HCT116 (cell line): ENCODE data around the gene SOCS1. TPM values are rescaled to one million over a fixed set of nuclear protein-coding genes. Genes with fewer than 3 reads are reported as not detected.

Experiments
- ATAC-seq: fragments of 200-7000 bp; cut with Tn5 transposase; 2 replicates; pipeline ENCODE4 v1.9.1; 2020; ENCODE audit warnings: mild to moderate bottlenecking, moderate library complexity
- BruUV-seq: library from RNA; stranded (reverse); fragments of 400-500 nt; replicated peaks from 2 replicates; lab custom pipeline; 2021; lab: Mats Ljungman, UMichigan
- CTCF ChIA-PET: fragments of 300-600 bp; sonication (Branson Sonifier 250); formaldehyde crosslinking; loops from one replicate; lab custom pipeline; 2021; ENCODE audit warnings: antibody characterized with exemption; lab: Charles Lee
- POLR2A ChIA-PET: fragments of 300-600, 350-600 bp; sonication (Branson Sonifier 250); formaldehyde crosslinking; loops from one replicate; lab custom pipeline; 2021; ENCODE audit warnings: antibody characterized with exemption; lab: Charles Lee
- RAD21 ChIA-PET, 2 experiments: fragments of 300-600 bp; sonication (Branson Sonifier 250); formaldehyde crosslinking; loops; one replicate each; lab custom pipeline; 2023; ENCODE audit warnings: low total read pairs in 2 of 2; ENCODE audit not compliant: uncharacterized antibody in 2 of 2, unreplicated experiment in 2 of 2, low non-redundant PET in 1 of 2; lab: Charles Lee
- DNase-seq: peaks from one replicate; pipeline ENCODE4 v3.0.0-alpha.2; 2010; ENCODE audit warnings: low read depth, low spot score
- H2AFZ ChIP-seq: fragments of 200-600 bp; shearing (Covaris generic), sonication (generic); 2 replicates; pipeline ENCODE4 v1.6.1; 2017; ENCODE audit warnings: low read depth, mixed run types, mixed read lengths, antibody characterized with exemption, low read length; ENCODE audit not compliant: poor library complexity, severe bottlenecking
- H3K27ac ChIP-seq: 2 replicates; pipeline ENCODE4 v1.5.1; 2012; ENCODE audit warnings: low read depth, low read length
- H3K27me3 ChIP-seq: fragments of 200-600 bp; sonication (generic); 2 replicates; pipeline ENCODE4 v1.6.1; 2016; ENCODE audit warnings: mixed run types, low read length, mixed read lengths; ENCODE audit not compliant: insufficient read depth
- H3K36me3 ChIP-seq, 2 experiments: fragments of 200-500 bp in 1 of 2; fragments of 200-600 bp in 1 of 2; sonication (Bioruptor generic) in 1 of 2; sonication (generic) in 1 of 2; 2 replicates each; pipeline versions ENCODE4 v1.5.1 to v1.6.1; 2014 to 2016; ENCODE audit warnings: low read length in 2 of 2, inconsistent platforms in 1 of 2, mixed read lengths in 1 of 2, mixed run types in 1 of 2; ENCODE audit not compliant: insufficient read depth in 2 of 2, control insufficient read depth in 1 of 2
- H3K4me1 ChIP-seq, 2 experiments: fragments of 200-600 bp in 1 of 2; sonication (generic) in 1 of 2; 2 replicates each; pipeline versions ENCODE4 v1.5.1 to v1.6.1; 2012 to 2017; ENCODE audit warnings: low read length in 2 of 2, inconsistent platforms in 1 of 2, mild to moderate bottlenecking in 1 of 2, mixed read lengths in 1 of 2, mixed run types in 1 of 2, moderate library complexity in 1 of 2; ENCODE audit not compliant: insufficient read depth in 2 of 2, control insufficient read depth in 1 of 2
- H3K4me2 ChIP-seq: fragments of 200-600 bp; sonication (generic); 2 replicates; pipeline ENCODE4 v1.6.1; 2017; ENCODE audit warnings: mixed run types, low read length, mixed read lengths
- H3K4me3 ChIP-seq, 2 experiments: fragments of 200-600 bp in 1 of 2; sonication (generic) in 1 of 2; replicated peaks in 1 of 2; 2 replicates each; pipeline ENCODE4 v1.5.1; 2011 to 2016; ENCODE audit warnings: low read length in 2 of 2, control low read depth in 1 of 2, low read depth in 1 of 2, mild to moderate bottlenecking in 1 of 2, mixed read lengths in 1 of 2, mixed run types in 1 of 2
- H3K79me2 ChIP-seq: fragments of 200-600 bp; sonication (generic); 2 replicates; pipeline ENCODE4 v1.6.1; 2017; ENCODE audit warnings: mild to moderate bottlenecking, mixed run types, low read length, moderate library complexity, mixed read lengths; ENCODE audit not compliant: insufficient read depth
- H3K9ac ChIP-seq: fragments of 200-600 bp; sonication (generic); 2 replicates; pipeline ENCODE4 v1.6.1; 2016; ENCODE audit warnings: low read length, mixed read lengths
- H3K9me2 ChIP-seq: fragments of 200-600 bp; sonication (generic), shearing (Covaris generic); 2 replicates; pipeline ENCODE4 v1.6.1; 2017; ENCODE audit warnings: mixed run types, mild to moderate bottlenecking, moderate library complexity; ENCODE audit not compliant: insufficient read depth
- H3K9me3 ChIP-seq, 2 experiments: fragments of 200-500 bp in 1 of 2; fragments of 200-600 bp in 1 of 2; sonication (Bioruptor generic) in 1 of 2; sonication (generic) in 1 of 2; 2 replicates each; pipeline ENCODE4 v1.6.1; 2014 to 2017; ENCODE audit warnings: low read length in 2 of 2, mixed read lengths in 2 of 2, inconsistent platforms in 1 of 2, low read depth in 1 of 2, mild to moderate bottlenecking in 1 of 2, mixed run types in 1 of 2, moderate library complexity in 1 of 2; ENCODE audit not compliant: control insufficient read depth in 1 of 2, insufficient read depth in 1 of 2
- H4K20me1 ChIP-seq: fragments of 200-600 bp; sonication (generic), shearing (Covaris generic); 2 replicates; pipeline ENCODE4 v1.6.1; 2017; ENCODE audit warnings: mixed run types, mild to moderate bottlenecking, moderate library complexity; ENCODE audit not compliant: insufficient read depth
- CBX3 ChIP-seq: IDR thresholded peaks from 2 replicates; pipeline ENCODE4 v1.6.1; 2012; ENCODE audit warnings: low read depth
- CEBPB ChIP-seq: IDR thresholded peaks from 2 replicates; pipeline ENCODE4 v1.6.1; 2012; ENCODE audit warnings: low read depth
- EGR1 ChIP-seq: IDR thresholded peaks from 2 replicates; pipeline ENCODE4 v1.6.1; 2012; ENCODE audit warnings: low read depth
- ELF1 ChIP-seq: IDR thresholded peaks from 2 replicates; pipeline ENCODE4 v1.6.1; 2012; ENCODE audit warnings: low read depth, borderline replicate concordance
- EZH2 ChIP-seq: fragments of 200-600 bp; sonication (generic); IDR thresholded peaks from 2 replicates; pipeline ENCODE4 v1.6.1; 2017; ENCODE audit warnings: antibody characterized with exemption, mixed run types
- EZH2phosphoT487 ChIP-seq: fragments of 200-600 bp; IDR thresholded peaks from 2 replicates; pipeline ENCODE4 v1.6.1; 2018; ENCODE audit warnings: antibody characterized with exemption, borderline replicate concordance
- FOSL1 ChIP-seq: IDR thresholded peaks from 2 replicates; pipeline ENCODE4 v1.6.1; 2012; ENCODE audit warnings: low read depth
- JUND ChIP-seq: IDR thresholded peaks from 2 replicates; pipeline ENCODE4 v1.6.1; 2012
- POLR2A ChIP-seq: IDR thresholded peaks from 2 replicates; pipeline ENCODE4 v1.7.0; 2011; ENCODE audit warnings: borderline replicate concordance; ENCODE audit not compliant: insufficient read depth, insufficient read length; ENCODE audit errors: extremely low read depth
- POLR2AphosphoS5 ChIP-seq: IDR thresholded peaks from 2 replicates; pipeline ENCODE4 v1.6.1; 2011; ENCODE audit warnings: mild to moderate bottlenecking, low read depth, low read length, moderate library complexity
- RAD21 ChIP-seq: IDR thresholded peaks from 2 replicates; pipeline ENCODE4 v1.6.1; 2012; ENCODE audit warnings: low read depth, mild to moderate bottlenecking
- SRF ChIP-seq: IDR thresholded peaks from 2 replicates; pipeline ENCODE4 v1.6.1; 2012; ENCODE audit warnings: low read depth
- YY1 ChIP-seq: IDR thresholded peaks from 2 replicates; pipeline ENCODE4 v1.6.1; 2011; ENCODE audit warnings: low read length, low read depth, moderate library complexity, mild to moderate bottlenecking; ENCODE audit not compliant: insufficient replicate concordance; ENCODE audit errors: extremely low read depth
- ZFX ChIP-seq: fragments of 450-650 bp; IDR thresholded peaks from 2 replicates; pipeline ENCODE4 v1.6.1; 2017
- intact Hi-C: fragments of 100-400 bp; cut with micrococcal nuclease; formaldehyde crosslinking; loops from 2 replicates; pipeline ENCODE4 v1.10.0; 2022
- total RNA-seq: library from RNA; stranded (reverse); gene quantifications from one replicate; pipeline ENCODE4 v1.2.1, GENCODE V29; 2021; ENCODE audit not compliant: unreplicated experiment
- TF ChIP-seq, protein P1 (sequence below), 3 experiments: fragments of 200-600 bp in 1 of 3; sonication (generic) in 1 of 3; IDR thresholded peaks in 2 of 3; conservative IDR thresholded peaks in 1 of 3; 2 replicates each; pipeline ENCODE4 v1.5.1; 2012 to 2017; ENCODE audit warnings: low read depth in 2 of 3, low read length in 2 of 3, antibody characterized with exemption in 1 of 3, borderline replicate concordance in 1 of 3, control low read depth in 1 of 3, mild to moderate bottlenecking in 1 of 3, mixed read lengths in 1 of 3, mixed run types in 1 of 3, moderate library complexity in 1 of 3; ENCODE audit not compliant: insufficient read depth in 1 of 3
- TF ChIP-seq, protein P2 (sequence below): IDR thresholded peaks from 2 replicates; pipeline ENCODE4 v1.6.1; 2011; ENCODE audit warnings: mild to moderate bottlenecking, low read length, moderate library complexity; ENCODE audit not compliant: insufficient replicate concordance; ENCODE audit errors: extremely low read depth
- TF ChIP-seq, protein P3 (sequence below): IDR thresholded peaks from 2 replicates; pipeline ENCODE4 v1.6.1; 2012
- TF ChIP-seq, protein P4 (sequence below): IDR thresholded peaks from 2 replicates; pipeline ENCODE4 v1.6.1; 2012; ENCODE audit warnings: low read depth

Gene SOCS1
- total RNA-seq, 1 experiment from 2014 or later = 4.9 TPM

DNA sequence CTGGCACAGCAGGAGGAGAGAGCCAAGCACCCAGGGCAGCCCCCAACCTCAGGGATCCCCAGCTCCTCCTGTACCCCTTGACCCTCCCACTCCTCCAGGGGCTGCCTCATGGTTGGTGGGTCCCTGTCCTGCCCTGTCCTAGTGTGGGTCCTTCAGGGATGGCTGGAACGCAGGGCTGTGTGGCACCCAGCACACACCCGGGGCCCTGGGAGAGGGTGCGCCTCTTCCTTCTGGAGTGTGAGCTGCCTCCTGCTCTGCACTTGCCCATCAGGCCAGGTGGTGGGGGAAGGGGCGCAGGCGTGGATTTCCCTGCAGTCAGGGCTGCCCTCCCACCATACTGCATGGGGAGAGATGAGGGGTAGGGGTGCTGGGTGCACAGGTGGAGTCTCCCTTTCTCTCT lies 42.6 kb downstream of the SOCS1 start:
- no peak overlapping the region for H3K4me3 ChIP-seq
- H3K9me3 ChIP-seq = peaks cover 5 to 14% of the 10 kb centered on the region in 2 experiments; a peak in 3 of 4 replicates
- H3K9ac ChIP-seq = no peak overlapping the region
- no peak overlapping the region for H3K27ac ChIP-seq
- no peak for ATAC-seq
- no peaks in the 10 kb centered on the region for H3K79me2 ChIP-seq
- RAD21 ChIA-PET = no interaction called here
- no TSS peak for BruUV-seq
- TF ChIP-seq ZFX (no peak), ELF1 (no peak), YY1 (no peak), SRF (no peak), RAD21 (no peak), FOSL1 (no peak), POLR2AphosphoS5 (no peak), POLR2A (no peak), CEBPB (no peak), EZH2phosphoT487 (no peak), EZH2 (no peak), CBX3 (no peak), JUND (no peak), EGR1 (no peak)
- TF ChIP-seq, protein P1, sequence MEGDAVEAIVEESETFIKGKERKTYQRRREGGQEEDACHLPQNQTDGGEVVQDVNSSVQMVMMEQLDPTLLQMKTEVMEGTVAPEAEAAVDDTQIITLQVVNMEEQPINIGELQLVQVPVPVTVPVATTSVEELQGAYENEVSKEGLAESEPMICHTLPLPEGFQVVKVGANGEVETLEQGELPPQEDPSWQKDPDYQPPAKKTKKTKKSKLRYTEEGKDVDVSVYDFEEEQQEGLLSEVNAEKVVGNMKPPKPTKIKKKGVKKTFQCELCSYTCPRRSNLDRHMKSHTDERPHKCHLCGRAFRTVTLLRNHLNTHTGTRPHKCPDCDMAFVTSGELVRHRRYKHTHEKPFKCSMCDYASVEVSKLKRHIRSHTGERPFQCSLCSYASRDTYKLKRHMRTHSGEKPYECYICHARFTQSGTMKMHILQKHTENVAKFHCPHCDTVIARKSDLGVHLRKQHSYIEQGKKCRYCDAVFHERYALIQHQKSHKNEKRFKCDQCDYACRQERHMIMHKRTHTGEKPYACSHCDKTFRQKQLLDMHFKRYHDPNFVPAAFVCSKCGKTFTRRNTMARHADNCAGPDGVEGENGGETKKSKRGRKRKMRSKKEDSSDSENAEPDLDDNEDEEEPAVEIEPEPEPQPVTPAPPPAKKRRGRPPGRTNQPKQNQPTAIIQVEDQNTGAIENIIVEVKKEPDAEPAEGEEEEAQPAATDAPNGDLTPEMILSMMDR (IDR thresholded peaks at IDR 0.05 in 2 of 3, conservative IDR thresholded peaks at IDR 0.05 in 1 of 3; ENCODE audit: borderline replicate concordance in 1 of 3, insufficient read depth in 1 of 3, low read depth in 2 of 3, low read length in 2 of 3) = no peak
- TF ChIP-seq, protein P2, sequence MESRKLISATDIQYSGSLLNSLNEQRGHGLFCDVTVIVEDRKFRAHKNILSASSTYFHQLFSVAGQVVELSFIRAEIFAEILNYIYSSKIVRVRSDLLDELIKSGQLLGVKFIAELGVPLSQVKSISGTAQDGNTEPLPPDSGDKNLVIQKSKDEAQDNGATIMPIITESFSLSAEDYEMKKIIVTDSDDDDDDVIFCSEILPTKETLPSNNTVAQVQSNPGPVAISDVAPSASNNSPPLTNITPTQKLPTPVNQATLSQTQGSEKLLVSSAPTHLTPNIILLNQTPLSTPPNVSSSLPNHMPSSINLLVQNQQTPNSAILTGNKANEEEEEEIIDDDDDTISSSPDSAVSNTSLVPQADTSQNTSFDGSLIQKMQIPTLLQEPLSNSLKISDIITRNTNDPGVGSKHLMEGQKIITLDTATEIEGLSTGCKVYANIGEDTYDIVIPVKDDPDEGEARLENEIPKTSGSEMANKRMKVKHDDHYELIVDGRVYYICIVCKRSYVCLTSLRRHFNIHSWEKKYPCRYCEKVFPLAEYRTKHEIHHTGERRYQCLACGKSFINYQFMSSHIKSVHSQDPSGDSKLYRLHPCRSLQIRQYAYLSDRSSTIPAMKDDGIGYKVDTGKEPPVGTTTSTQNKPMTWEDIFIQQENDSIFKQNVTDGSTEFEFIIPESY = no peak
- TF ChIP-seq, protein P3, sequence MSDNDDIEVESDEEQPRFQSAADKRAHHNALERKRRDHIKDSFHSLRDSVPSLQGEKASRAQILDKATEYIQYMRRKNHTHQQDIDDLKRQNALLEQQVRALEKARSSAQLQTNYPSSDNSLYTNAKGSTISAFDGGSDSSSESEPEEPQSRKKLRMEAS = no peak
- TF ChIP-seq, protein P4, sequence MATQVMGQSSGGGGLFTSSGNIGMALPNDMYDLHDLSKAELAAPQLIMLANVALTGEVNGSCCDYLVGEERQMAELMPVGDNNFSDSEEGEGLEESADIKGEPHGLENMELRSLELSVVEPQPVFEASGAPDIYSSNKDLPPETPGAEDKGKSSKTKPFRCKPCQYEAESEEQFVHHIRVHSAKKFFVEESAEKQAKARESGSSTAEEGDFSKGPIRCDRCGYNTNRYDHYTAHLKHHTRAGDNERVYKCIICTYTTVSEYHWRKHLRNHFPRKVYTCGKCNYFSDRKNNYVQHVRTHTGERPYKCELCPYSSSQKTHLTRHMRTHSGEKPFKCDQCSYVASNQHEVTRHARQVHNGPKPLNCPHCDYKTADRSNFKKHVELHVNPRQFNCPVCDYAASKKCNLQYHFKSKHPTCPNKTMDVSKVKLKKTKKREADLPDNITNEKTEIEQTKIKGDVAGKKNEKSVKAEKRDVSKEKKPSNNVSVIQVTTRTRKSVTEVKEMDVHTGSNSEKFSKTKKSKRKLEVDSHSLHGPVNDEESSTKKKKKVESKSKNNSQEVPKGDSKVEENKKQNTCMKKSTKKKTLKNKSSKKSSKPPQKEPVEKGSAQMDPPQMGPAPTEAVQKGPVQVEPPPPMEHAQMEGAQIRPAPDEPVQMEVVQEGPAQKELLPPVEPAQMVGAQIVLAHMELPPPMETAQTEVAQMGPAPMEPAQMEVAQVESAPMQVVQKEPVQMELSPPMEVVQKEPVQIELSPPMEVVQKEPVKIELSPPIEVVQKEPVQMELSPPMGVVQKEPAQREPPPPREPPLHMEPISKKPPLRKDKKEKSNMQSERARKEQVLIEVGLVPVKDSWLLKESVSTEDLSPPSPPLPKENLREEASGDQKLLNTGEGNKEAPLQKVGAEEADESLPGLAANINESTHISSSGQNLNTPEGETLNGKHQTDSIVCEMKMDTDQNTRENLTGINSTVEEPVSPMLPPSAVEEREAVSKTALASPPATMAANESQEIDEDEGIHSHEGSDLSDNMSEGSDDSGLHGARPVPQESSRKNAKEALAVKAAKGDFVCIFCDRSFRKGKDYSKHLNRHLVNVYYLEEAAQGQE = no peak
- TF ChIP-seq, all 23 proteins: peak for 0
- ChIA-PET CTCF (no interaction called here), POLR2A (no interaction called here)
- H3K9me2 ChIP-seq = no peaks in the 10 kb centered on the region
- intact Hi-C loops = no loop called here
- no peaks in the 10 kb centered on the region for H3K27me3 ChIP-seq
- no peaks in the 10 kb centered on the region for H4K20me1 ChIP-seq
- H3K4me2 ChIP-seq = no peak overlapping the region
- H3K4me1 ChIP-seq = no peaks in the 10 kb centered on the region
- no peak overlapping the region for H2AFZ ChIP-seq
- DNase-seq = no peak
- no peaks in the 10 kb centered on the region for H3K36me3 ChIP-seq
